Activated T-helper 1 cell treated with anti-CD3 and anti-CD28 coated beads, Interleukin-2, amount 50 U/mL, for 16 hours (primary cell): ENCODE data around the gene MYO9A.
A peak's percentile ranks its signal among the peaks of the same experiment; 100 is the strongest.
"Not testable (repeated sequence)": the region's sequence is repeated elsewhere in the genome, so short reads cannot be mapped to it uniquely, and the experiment has no call there.

Experiments used
- DNase-seq, 2 donors: peaks; one replicate each; pipeline ENCODE4 v3.0.0-alpha.2; 2020; ENCODE audit warnings: low read depth in 1 of 2, low spot score in 1 of 2

The MYO9A gene

DNA sequence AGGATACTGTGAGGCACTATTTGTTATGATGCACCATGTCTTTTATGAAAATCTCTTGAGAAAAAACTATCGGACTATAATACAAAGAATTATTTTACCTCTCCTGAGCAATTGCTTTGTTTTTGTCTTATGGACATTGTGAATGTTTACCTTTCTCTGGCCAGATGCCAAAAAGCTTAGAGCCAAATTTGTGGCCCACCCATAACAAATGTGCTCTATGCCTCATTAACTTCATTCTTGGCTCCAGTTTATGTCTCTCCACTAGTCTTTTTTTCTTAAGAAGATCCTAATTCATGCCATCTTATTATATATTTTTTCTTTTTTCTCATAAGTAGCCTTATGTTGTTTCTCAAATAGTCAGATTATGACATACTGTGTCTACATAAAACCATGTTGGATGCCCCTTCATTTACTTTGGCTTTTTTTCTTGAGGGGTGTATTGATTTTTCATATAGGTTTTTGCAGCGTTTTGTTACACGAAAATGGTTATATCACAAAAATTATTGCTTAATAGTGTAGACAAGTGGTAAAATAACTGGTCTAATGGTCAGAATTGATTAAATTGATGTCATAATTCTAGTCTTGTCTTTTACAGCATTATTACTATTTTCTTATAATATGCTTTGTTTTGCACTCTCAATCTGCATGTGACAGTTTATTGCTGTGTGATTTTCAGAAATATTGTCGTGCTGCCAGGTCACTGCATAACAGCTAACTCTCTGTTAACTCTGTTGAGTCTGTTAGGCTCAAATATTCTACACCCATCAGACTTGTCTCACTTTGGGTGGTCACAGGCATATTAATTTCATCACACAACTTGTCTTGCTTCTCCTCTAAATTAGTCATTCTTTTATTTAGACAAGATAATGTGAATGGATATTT lies 18.5 kb upstream of the MYO9A start:
- no peak for DNase-seq

DNA sequence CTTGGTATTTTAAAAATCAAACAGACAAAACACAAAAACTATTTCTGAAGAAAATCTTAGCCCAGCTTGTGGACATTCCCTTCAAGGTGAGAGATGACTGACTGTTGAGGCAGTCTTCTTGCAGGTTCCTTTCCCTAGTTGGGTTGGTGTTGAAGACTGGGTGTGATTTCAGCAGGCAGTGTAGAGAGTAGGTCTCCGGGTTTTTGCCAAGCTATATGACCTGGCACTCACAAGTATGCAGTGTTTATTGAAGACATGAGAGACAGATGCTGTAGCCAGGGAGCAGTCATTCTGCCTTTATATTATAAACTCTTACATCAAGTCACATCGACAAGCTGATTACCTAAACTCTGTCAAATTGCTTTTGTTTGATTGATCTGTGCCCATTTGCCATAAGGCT lies 17.8 kb upstream of the MYO9A start:
- no peak for DNase-seq

DNA sequence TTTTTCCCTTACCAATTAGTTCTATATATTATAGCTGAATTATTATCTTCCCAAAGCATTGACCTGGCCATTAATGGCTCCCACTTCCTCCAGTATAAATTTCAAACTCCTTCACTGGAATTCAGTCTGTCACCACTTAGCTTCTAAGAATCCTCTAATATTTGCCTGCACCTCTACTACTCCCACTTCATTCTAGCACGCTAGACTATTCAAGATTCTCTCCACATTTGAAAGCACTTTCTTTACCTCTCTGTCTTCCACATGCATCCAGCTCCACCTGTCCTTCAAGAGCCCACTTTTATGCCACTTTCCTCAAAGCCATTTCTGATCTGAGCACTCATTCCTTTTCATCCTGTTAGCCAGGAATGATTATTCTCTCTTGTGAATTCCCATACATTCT lies 15.3 kb upstream of the MYO9A start:
- no peak for DNase-seq

DNA sequence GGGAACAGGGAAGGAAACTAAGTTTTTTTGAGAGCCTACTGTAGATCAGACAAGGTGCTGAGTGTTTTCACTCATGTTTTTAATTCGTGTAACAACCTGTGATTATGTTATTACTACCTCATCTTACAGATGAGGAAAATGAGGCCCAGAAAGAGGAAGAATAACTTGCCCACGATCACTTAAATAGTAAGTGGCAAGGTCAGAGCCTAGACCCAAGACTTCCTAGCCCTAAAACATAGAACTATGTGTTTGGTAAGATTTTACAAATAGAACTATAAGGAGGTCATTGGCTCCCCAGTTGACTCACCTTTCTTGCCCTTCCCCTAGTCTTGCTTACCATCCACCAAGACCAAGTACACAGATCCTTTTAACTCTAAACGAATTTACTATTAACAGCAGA lies 14.0 kb upstream of the MYO9A start:
- DNase-seq = no peak

GRCh38 chr15:72130272-72130671 lies 12.3 kb upstream of the MYO9A start:
- DNase-seq = no peak

- DNase-seq = no peak
Observed at GRCh38 chr15:72128359-72128758, 10.4 kb upstream of the MYO9A start.

- no peak for DNase-seq
Observed at GRCh38 chr15:72127724-72128322, 9.9 kb upstream of the MYO9A start.

DNA sequence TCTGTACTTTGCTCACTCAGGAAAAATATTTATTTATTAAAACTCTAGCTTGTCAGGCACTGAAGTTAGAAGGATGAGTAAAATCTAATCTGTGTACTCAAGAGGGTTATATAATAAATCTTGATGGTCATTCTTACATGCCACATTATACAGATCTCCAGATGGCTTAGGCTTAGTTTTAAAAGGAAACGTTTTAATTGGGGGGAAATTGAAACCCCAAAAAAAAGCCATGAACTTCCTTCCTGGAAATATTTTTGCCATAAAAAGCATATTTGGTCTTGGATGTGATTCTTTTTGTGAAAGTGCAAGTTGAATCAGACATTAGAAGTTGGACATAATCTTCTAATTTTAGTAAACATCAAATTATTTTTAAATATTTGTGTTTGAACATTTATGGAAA lies 6.3 kb upstream of the MYO9A start:
- DNase-seq = no peak

- DNase-seq = peak; percentile 24 to 56
Observed at GRCh38 chr15:72117486-72118016, 399 bp downstream of the MYO9A start.

- no peak for DNase-seq
Observed at GRCh38 chr15:72116731-72117485, 1.0 kb downstream of the MYO9A start.

DNA sequence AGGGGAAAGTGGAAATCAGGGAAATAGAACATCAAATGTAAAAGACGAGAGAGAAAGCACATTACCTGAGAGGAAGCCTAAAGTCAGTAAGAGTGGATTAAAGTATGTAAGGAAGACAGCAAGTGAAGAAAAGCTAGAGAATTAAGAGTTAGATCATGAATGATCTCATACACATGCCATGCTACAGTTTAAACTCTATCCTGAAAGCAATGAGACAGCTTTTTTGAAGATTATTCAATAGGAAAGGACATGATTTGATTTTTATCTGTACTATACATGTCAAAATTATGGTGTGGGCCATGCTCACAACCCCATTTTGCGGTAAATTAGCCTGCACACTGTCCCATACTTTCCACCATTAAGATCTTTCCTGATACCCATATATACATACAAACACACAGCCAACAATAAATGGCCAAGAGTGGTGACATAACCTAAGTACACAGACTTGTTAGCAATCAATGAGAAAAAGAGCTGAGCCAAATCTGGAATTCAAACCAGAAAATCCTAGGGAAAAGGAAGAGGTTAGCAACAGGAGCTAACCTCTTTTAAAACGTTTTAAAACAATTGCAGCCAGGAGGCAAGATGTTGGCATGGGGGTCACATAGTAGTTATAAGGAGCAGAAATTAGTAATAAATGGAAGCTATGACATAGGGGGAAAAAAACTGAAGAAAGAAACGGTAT lies 4.5 kb downstream of the MYO9A start:
- DNase-seq = no peak

- no peak for DNase-seq
Observed at GRCh38 chr15:72112805-72113204, 5.1 kb downstream of the MYO9A start.

DNA sequence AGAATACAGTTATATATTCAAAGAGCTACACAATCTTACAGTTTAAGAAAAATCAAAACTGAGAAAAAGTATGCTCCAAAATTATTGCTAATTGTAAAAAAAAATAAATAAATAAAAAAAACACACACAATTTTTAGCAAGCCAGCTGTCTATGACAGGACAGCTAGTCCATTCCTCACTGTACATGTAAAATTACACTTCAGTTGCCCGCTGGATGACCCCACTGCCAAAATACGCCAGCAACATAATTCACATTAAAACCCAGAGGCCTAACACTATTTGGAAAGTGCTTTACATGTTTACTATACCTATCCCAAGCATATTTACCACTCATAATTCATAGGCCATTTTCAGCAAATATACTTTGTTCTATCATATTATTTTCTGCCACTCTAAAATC lies 5.8 kb downstream of the MYO9A start:
- no peak for DNase-seq

DNA sequence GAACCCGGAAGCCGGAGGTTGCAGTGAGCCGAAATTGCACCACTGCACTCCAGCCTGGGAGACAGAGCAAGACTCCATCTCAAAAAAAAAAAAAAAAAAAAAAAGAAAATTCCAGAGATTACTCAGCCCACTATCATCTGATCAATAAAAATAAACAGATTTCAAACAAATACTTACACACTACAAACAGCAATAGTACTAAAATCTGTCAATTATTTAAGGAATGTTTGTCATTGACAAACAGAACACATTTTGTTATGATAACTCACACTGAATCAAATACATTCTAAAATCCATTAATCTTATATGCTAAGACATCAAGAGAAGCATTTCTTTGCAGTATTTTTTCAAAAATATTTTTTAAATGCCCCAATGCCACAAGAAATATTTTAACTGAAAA lies 7.6 kb downstream of the MYO9A start:
- DNase-seq = no peak

GRCh38 chr15:72106068-72106467 lies 11.9 kb downstream of the MYO9A start:
- no peak for DNase-seq

DNA sequence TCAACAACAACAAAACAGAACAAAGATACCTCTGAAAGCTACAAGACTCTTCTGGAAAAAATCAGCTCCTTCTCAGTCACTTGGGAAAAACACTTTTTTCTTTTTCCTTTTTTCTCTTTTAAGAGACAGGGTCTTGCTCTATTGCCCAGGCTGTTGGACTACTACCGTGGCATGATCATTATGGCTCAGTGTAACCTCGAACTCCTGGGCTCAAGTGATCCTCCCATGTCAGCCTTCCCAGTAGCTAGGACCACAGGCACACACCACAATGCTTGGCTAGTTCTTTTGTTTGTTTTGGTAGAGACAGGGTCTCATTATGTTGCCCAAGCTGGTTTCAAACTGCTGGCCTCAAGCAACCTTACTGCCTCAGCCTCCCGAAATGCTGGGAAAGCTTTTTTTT lies 12.8 kb downstream of the MYO9A start:
- DNase-seq = no peak

DNA sequence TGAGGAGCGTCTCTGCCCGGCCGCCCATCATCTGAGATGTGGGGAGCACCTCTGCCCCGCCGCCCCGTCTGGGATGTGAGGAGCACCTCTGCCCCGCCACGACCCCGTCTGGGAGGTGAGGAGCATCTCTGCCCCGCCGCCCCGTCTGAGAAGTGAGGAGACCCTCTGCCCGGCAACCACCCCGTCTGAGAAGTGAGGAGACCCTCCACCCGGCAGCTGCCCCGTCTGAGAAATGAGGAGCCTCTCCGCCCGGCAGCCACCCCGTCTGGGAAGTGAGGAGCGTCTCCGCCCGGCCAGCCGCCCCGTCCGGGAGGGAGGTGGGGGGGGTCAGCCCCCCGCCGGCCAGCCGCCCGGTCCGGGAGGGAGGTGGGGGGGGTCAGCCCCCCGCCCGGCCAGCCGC lies 17.4 kb downstream of the MYO9A start:
- DNase-seq = not testable (repeated sequence)

GRCh38 chr15:72099155-72099554 lies 18.8 kb downstream of the MYO9A start:
- no peak for DNase-seq

DNA sequence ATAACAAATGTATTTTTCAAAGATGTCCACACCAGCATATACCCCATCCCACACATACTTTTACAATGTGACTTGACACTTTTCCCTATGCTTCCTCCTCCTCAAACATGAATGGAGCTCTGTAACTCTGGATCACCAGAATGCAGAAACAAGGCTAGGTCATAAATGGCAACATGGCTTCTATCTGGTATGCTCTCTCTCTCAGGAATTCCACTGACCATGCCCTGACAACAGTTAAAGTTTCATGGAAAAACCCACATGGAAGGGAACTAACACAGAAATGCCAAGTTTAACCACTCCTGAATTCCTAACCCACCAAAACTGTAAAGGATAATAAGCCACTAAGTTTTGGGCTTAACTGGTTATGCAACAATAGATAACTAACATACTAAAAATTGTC lies 19.9 kb downstream of the MYO9A start:
- DNase-seq = no peak

GRCh38 chr15:72096796-72097195 lies 21.2 kb downstream of the MYO9A start:
- no peak for DNase-seq

- no peak for DNase-seq
Observed at GRCh38 chr15:72092691-72093090, 25.3 kb downstream of the MYO9A start.
